ENCODE results near the gene ALDH4A1. TPM values are rescaled to one million over a fixed set of nuclear protein-coding genes. Genes with fewer than 3 reads are reported as not detected.

The ALDH4A1 gene
- polyA plus RNA-seq, 1 experiment: 36.6 TPM

DNA sequence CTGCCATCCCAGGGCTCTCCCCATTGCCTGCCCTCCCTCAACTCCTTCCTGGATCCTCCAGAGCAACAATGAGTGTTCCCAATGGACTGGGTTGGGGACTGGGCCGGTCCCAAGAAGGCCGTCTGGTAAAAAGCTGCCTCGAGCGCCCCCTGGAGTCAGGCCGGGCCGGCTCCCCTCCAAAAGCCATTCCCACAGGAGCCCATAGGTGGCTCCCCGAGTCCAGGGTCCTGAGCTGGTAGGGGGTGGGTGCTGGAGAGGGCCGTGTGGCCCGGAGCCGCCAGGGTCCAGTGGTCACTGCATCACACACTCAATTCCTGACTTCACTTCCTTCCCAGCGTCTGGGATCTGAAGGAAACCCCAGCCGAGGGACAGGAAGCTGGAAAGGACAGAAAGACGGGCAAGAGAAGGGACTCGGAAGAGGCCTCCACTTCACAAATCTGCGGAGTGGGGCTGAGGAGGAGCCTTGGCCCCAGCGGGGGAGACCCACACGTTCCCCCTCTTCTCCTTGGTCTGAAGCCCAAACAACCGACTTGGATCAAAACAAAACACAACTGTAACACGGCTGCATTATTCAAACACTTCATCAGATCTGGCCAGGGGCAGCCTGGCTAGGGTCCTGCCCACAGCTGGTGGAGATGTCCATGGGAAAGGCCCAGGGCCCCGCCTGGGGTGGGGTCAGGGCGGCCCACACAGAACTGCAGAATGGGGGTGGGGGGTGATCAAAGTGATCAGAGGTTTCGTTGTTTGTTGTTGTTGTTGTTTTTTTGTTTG is 10.9 kb upstream of the ALDH4A1 start:
- Histone ChIP-seq H3K27me3 (ENCODE audit: control insufficient read depth, insufficient read depth, low read length) (no peaks in the 10 kb centered on the region), H3K4me3 (ENCODE audit: low read depth, low read length) (no peak overlapping the region), H3K36me3 (ENCODE audit: control insufficient read depth, insufficient read depth, low read length) (peaks cover 32% of the 10 kb centered on the region)
- peak; percentile 100 for TF ChIP-seq CTCF (IDR thresholded peaks at IDR 0.05; ENCODE audit: insufficient read depth, low read depth, low read length)
- CTCF ChIA-PET: interaction anchor here (0.7 to 8.1 kb wide), 59 partner anchors 8 to 316 kb away, joined by 3 to 87 read pairs (median 7); partner anchors contain the start of genes ALDH4A1 and IFFO2
- POLR2A ChIA-PET: no interaction called here
- no peak for DNase-seq (ENCODE audit: low read depth)

GRCh38 chr1:18912550-18912949 is 10.2 kb upstream of the ALDH4A1 start:
- Histone ChIP-seq H3K36me3 (ENCODE audit: control insufficient read depth, insufficient read depth, low read length) (peaks cover 32% of the 10 kb centered on the region), H3K27me3 (ENCODE audit: control insufficient read depth, insufficient read depth, low read length) (no peaks in the 10 kb centered on the region), H3K4me3 (ENCODE audit: low read depth, low read length) (no peak overlapping the region)
- no peak for DNase-seq (ENCODE audit: low read depth)
- TF ChIP-seq CTCF (IDR thresholded peaks at IDR 0.05; ENCODE audit: insufficient read depth, low read depth, low read length): no peak
- ChIA-PET CTCF (interaction anchor here (0.8 to 8.1 kb wide), 52 partner anchors 8 to 315 kb away, joined by 3 to 87 read pairs (median 8); partner anchors contain the start of genes ALDH4A1 and IFFO2), POLR2A (no interaction called here)

GRCh38 chr1:18908911-18909771 is 6.8 kb upstream of the ALDH4A1 start:
- no peak for DNase-seq (ENCODE audit: low read depth)
- CTCF ChIA-PET: interaction anchor here (0.8 to 8.1 kb wide), 16 partner anchors 13 to 238 kb away, joined by 3 to 87 read pairs (median 12); partner anchors contain the start of gene IFFO2
- Histone ChIP-seq H3K27me3 (ENCODE audit: control insufficient read depth, insufficient read depth, low read length) (no peaks in the 10 kb centered on the region), H3K4me3 (ENCODE audit: low read depth, low read length) (no peak overlapping the region), H3K36me3 (ENCODE audit: control insufficient read depth, insufficient read depth, low read length) (peaks cover 28% of the 10 kb centered on the region)
- no peak for TF ChIP-seq CTCF (IDR thresholded peaks at IDR 0.05; ENCODE audit: insufficient read depth, low read depth, low read length)
- POLR2A ChIA-PET: no interaction called here

DNA sequence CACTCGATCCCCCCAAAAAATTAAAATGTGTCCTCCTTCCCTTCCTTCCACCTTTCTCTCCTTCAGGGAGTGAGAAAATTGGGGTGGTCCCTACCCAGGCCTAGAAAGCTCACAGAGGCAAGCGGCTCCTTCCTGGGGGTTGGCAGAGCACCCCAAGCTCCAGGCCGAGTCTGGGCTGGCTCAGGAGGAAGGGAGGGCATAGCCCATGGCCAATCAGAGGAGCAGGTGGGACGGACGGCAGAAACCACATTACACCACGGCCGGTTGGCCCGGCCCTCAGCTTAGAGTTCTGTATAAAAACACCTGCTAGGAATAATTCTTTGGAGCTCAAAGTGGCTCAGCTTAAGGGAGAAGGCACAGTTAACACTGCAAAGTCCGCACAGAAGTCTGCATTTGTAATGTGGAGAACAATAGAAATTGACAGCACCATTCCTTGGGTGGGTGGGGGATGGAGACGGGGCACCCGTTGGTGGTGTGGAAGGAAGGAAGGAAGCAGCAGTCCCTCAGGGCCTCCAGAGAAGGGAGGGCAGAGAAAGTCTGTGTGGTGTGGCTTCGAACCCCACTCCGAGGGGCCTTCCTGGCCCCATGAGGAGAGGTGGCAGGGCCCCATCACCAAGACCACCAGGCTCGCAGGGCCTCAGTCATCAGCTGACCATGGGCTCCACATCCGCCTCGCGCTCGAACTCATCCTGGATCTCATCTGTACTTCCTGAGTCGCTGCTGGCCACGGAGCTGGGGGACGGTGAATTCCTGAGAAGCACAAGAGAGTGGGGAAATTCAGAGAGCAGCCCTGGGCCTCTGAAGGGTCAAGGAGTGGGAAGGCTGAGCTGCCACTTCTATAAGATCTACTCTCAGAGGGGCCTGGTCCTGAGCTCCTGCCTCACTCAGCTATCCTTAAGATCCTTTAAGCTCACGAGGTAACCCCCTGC is 5.8 kb upstream of the ALDH4A1 start:
- ChIA-PET POLR2A (no interaction called here), CTCF (interaction anchor here (0.7 to 8.1 kb wide), 24 partner anchors 14 to 310 kb away, joined by 3 to 87 read pairs (median 6); partner anchors contain the start of gene IFFO2)
- Histone ChIP-seq H3K36me3 (ENCODE audit: control insufficient read depth, insufficient read depth, low read length) (peaks cover 28% of the 10 kb centered on the region), H3K27me3 (ENCODE audit: control insufficient read depth, insufficient read depth, low read length) (no peaks in the 10 kb centered on the region), H3K4me3 (ENCODE audit: low read depth, low read length) (no peak overlapping the region)
- TF ChIP-seq CTCF (IDR thresholded peaks at IDR 0.05; ENCODE audit: insufficient read depth, low read depth, low read length): no peak
- DNase-seq (ENCODE audit: low read depth): no peak

Data from BJ (cell line).